SIG-M5 (cell line): ENCODE measurements around the gene SSNA1.

Source experiments
- DNase-seq: peaks from one replicate; lab custom pipeline; 2025; lab: John Stamatoyannopoulos, UW

The SSNA1 gene

DNA sequence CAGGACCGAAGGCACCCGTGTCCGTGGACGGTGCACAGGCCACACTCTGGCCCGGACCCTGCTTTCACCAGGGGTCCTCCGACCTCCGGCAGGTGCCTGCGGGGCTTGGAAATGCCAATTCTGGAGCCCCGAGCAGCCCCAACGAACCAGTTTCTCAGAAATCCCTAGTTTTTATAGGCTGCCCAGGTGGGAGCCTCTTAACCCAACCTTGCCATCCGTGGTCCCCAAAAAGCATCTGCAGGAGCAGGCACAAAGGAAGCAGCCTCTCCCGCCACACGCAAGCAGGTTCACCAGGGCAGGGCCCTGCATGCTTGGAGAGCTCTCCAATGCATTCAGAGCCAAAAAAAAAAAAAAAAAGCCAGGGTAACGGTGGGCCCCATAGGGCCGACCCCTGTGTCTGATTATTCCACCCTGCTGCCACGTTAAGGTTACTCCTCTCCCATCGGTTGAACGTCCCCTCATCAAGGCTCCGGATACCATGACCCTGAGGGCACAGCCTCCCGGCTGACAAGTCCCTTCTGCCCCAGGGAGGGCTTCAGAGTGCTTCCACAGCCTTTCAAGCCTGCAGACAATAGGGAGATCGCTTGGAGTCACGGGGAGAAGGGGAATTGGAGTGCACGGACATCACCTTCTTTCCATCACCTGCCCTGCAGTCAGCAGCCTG is 12.9 kb downstream of the SSNA1 start:
- DNase-seq, result no peak

DNA sequence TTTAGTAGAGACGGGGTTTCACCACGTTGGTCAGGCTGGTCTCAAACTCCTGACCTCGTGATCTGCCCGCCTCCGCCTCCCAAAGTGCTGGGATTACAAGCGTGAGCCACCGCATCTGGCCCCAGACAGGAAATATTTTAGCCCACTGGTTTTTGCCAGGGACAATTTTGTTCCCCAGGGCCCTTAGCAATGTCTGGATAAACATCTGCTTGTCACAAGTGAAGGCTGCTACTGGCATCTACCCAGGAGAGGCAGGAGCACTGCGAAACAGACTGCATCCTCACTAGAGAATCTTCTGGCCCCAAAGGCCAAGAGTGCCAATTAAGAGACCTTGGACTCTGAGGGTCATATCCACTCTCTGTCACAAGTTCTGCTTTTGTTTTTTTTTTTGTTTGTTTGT is 14.5 kb downstream of the SSNA1 start:
- no peak for DNase-seq

DNA sequence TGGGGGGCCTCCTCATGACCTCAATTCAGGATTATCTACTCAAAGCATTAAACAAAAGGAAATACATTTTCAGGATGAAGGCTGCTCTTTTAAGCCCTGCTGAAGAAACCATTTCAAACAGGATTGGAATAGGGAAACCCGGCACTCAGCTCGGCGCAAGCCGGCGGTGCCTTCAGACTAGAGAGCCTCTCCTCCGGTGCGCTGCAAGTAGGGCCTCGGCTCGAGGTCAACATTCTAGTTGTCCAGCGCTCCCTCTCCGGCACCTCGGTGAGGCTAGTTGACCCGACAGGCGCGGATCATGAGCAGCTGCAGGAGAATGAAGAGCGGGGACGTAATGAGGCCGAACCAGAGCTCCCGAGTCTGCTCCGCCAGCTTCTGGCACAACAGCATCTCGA is 16.3 kb downstream of the SSNA1 start:
- no peak for DNase-seq

DNA sequence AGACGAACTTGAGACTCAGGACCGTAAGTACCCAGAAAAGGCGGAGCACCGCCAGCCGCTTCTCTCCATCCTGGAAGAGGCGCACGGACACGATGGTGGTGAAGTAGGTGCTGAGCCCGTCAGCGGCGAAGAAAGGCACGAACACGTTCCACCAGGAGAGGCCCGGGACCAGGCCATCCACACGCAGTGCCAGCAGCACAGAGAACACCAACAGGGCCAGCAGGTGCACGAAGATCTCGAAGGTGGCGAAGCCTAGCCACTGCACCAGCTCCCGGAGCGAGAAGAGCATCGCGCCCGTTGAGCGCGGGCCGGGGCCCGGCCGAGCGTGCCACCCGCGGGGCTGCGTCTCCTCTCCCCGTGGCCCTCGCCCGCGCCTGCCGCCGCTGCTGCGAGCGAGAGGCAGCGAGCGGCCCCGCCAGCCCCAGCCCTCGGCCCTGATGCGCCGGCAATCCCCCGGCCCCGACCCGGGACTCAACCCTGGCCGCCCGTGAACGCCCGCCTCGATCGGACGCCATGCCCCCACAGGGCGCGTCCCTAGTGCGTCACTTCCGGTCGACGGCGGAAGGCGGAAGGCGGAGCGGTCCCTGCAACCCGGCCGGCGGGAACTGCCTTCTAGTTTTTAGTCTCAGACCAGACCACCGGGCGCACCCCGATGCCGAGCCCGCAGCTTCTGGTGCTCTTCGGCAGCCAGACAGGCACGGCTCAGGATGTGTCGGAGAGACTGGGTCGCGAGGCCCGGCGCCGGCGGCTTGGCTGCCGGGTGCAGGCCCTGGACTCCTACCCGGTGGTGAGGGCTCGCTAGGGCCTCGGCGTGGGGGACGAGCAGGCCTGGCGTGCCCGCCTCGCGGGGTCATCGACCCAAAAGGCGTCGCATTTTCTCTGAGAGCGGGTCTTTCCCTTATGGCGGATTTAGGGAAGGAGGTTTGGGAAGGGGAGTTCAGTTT is 16.9 kb downstream of the SSNA1 start, which contains the start of the genes NDOR1 and TMEM203:
Gene NDOR1, plus strand, starts transcription at position 575 of the 944 bp plus-strand sequence. Its CDS starts 78 bp downstream, at position 653.
Gene TMEM203, minus strand, starts transcription at position 523 of the 944 bp plus-strand sequence. Its CDS starts 234 bp downstream, at position 289.
- DNase-seq, result peak; percentile 19

DNA sequence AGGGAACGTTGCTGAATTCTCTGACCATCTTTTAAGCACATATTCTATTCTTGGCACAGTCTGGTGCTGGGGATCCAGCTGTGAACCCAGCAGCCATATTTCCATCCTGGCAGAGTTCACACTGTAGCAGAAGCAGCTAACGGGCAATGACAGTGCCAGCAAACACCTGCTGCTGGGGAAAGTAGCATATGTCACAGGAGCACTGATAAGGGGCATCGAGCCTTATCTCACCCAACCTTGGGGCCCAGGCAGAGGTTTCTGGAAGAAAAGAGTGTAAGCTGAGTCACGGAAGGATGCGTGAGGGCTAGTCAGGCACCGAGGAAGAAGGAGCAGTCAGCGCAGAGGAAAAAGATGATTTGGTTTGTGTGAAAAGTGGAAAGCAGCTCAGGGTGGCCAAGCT is 18.1 kb downstream of the SSNA1 start:
- no peak for DNase-seq

DNA sequence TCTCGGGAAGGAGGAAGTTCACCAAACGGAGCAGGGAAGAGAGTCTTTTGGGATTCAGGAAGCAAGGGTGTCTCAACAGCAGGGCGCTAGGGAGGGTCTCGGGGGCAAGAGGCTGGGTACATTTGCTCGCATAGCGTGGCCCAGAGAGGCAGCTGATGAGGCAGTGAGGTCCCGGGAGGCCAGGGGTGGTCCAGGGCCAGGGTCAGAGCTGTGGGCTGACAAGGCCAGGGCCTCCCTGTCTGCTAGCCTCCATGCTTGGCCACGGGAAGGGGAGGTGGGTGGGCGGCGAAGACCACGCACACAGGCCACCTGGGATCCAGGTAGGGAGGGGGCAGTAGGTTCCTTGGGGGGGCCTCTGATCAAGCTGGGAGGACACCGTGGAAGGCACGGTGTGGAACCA is 23.1 kb downstream of the SSNA1 start:
- no peak for DNase-seq

DNA sequence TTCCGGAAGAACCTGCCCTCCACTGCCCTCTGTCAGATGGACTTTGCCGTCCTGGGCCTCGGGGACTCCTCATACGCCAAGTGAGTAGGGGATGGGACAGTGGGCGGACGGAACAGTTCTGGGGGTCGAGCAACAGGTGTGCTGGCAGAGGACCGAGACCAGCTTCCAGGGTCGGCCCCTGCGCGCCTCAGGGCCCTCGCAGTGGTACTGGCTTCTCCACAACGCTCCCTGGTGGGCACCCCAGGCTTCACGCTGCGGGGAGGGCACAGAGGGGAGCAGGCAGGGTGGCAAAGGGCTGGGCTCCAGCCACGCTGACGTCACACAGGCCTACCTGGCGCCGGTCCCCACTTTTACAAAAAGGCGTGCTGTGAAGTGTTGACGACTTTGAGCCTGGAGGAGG is 24.0 kb downstream of the SSNA1 start:
- no peak for DNase-seq

DNA sequence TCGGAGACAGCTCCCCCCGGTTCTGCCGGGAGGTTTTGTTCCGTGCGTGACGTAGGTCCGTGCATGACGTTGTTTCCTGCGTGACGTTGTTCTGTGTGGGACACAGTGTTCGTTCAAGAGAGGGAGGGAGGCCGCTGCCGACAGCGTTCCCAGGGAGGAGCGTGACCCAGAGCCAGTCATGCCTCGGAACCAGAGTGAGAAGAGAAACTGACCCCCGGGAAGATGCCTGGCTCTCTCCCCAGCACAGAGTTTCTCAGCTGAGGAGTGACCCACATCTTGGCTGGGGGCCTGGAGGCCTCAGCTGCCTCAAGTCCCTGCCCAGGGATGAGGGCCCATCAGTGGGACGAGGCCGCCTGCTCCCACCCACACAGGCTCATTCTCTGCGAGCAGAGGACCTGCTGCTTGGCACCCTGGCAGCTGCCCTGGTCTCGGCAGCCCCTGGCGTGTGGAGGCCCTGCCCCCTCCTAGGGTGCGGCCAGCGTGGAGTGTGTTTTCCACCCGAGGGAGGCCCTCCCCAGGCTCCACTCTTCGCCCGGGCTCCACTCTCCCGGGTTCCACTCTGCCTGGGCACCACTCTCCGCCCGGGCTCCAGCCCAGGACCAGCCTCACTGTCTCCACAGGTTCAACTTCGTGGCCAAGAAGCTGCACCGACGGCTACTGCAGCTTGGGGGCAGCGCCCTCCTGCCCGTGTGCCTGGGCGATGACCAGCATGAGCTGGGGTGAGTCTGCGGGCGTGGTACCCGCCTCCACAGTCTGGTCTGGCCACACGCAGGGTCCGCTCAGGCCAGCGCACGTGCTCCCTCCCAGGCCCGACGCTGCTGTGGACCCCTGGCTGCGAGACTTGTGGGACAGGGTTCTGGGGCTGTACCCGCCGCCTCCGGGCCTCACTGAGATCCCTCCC is 24.9 kb downstream of the SSNA1 start:
- no peak for DNase-seq

DNA sequence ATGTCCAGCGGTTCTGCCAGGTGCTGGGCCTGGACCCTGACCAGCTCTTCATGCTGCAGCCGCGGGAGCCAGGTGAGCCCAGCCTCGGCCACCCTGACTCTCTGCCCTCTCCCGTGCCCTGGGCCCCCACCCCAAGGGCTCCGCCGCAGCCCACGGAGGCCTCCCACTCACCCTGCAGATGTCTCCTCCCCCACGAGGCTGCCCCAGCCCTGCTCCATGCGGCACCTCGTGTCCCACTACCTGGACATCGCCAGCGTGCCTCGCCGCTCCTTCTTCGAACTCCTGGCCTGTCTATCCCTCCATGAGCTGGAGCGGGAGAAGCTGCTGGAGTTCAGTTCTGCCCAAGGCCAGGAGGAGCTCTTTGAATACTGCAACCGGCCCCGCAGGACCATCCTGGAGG is 26.1 kb downstream of the SSNA1 start:
- no peak for DNase-seq

DNA sequence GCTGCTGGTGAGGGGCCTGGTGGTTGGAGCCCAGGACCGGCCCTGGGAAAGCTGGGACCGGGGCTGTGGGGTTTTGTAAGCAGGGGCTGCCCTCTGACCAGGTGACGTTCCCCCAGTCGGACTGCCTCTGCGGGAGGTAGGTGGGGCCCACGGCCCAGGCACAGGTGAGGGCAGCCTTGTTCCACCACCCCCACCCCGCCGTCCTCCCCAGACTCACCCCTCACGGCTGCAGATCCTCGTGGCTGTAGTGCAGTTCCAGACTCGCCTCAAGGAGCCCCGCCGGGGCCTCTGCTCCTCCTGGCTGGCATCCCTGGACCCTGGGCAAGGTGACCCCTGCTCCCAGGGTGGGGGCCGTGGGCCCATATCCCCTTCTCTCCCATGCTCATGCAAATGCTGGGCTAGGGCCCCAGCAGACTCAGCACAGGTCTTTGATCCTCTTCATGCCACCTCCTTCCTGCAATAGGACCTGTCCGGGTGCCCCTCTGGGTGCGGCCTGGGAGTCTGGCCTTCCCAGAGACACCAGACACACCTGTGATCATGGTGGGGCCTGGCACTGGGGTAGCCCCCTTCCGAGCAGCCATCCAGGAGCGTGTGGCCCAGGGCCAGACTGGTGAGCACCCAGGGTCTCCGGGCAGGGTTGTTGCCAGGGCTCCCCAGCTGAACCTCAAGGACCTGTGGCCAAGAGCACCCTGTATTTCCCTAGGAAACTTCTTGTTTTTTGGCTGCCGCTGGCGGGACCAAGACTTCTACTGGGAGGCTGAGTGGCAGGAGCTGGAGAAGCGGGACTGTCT is 26.9 kb downstream of the SSNA1 start:
- no peak for DNase-seq

DNA sequence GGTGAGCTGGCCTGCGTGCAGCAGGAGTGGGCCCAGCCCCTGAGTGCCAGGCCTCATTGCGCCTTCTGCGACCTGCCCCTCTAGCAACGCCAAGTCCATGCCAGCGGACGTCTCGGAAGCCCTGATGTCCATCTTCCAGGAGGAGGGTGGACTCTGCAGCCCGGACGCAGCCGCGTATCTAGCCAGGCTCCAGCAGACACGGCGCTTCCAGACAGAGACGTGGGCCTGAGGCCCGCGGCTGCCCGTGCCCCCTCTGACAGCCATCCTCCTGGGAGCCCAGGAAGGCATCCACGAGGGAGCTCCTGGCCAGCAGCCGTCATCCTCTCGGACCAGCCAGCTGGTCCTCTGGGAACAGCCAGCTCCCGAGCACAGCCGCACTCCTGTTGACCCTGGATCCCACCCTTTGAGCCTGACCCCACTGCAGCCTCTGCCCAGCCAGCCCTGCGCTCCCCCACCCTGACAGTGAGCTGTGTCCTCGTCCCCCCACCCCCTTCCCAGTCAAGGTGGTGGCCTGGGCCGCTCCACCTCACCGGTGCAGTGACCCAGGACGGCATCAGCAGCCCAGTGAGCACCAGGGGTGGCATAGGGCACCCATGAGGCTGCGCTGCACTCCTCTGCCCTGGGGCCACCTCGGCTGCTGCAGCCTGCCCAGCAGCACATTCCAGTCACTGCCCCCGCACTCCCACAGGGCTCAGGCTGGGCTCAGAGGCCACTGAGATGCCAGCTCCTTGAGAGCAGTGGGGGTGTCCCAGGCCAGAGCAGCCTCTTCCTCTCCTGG is 27.9 kb downstream of the SSNA1 start:
- no peak for DNase-seq

DNA sequence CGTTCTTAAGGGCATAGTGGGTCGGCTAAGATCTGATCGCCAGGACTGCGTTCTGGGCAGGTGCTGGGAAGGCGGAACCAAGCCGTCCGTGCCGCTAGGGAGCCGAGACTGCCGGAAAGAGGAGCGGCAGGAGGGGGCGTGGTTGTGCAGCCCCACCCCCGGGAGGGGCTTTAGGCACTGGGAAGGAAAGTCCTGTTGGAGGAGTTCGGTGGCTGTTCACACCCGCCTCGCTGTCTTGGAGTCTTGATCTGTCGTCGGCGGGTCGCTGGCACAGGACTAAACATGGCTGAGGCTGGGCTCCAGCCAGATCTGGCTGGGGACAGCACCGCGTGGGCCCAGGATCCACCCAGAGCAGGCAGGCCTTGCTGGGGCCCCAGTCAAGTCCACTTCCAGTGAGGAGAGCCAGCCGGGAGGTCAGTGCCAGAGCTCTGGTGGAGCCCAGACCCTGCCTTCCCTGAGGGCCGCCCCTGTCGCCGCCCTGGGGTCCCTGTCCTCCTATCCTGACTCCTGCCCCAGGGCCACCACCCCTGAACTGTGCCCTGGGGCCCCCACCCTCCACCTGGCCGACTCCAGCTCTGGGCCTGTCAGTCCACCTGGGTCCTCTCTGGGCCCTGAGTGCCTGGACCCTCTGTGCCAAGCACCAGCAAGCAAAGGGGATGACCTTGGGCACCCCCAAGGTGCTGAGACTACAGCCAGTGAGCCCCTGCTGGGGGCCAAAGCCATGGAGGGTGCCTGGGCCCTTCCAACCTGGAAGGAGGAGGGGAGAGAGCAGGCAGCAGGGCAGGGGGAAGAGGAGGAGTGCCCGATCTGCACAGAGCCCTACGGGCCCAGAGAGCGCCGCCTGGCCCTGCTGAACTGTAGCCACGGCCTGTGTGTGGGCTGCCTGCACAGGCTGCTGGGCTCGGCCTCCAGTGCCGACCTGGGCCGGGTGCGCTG is 29.1 kb downstream of the SSNA1 start:
- DNase-seq, result no peak

DNA sequence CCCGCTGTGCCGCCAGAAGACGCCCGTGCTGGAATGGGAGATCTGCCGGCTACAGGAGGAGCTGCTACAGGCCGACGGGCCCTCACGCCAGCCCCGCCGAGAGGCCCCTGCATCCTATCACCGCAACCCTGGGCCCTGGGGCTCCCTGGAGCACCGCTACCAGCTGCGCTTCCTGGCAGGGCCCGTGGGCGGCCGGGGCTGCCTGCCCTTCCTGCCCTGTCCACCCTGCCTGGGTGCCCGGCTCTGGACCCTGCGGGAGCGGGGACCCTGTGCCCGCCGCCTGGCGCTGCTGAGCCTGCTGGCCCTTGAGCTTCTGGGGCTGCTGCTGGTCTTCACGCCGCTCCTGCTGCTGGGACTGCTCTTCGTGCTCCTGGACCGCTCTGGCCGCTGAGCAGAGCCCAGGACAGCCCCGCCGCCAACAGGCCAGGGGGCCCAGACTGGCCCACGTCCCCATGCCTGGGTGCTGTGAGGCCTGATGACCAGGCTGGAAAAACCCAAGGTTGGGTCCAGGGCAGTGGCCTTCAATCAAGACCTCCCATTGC is 29.8 kb downstream of the SSNA1 start:
- no peak for DNase-seq

DNA sequence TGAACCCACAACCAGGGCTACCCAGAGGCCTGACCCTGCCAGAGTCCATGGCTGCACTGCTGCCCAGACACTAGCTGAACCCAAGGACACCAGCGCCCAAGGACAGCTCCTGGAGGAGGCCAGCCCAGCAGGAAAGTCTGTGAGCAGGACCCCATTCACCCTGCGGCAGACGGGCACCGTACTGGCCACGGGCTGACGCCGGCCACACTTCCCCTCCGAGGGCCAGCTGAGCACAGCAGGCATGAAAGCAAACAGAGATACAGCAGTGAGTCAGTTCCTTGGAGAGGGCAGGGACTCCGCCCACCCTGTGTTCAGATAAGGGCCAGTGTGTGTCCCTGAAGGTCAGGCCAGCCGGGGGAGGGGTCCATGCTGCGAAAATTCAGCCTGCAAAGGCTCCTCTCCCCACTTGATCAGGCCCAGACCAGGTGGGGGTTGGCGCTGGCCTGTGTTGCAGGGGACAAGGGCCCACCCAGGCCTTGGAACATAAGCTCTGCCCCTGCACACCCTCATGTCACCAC is 30.3 kb downstream of the SSNA1 start:
- DNase-seq, result no peak

DNA sequence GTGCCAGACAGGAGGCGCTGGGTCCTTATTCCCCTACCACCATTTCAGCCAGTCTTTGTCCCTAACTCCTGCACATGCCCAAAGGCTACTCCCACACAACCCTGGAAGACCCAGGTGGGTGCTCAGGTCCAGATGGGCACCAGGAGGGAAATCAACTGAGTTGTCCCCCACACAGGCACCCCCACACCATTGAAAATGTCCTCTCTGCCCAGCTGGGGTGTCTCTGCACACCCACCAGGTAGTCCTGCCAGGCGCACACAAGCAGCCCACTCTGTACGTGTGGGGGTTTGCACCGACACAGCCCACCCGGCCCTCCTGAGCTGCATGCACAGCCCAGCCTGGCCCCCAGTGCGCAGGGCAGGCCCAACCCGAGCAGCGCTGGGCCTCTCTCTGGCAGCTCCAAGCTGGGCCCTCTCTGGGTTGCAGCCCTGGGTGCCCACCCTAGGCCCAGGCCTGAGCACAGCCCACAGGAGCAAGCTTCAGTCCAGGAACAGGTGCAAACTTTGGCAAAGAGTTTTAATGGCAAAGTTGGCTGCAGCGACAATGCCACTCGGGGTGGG is 31.4 kb downstream of the SSNA1 start:
- no peak for DNase-seq

DNA sequence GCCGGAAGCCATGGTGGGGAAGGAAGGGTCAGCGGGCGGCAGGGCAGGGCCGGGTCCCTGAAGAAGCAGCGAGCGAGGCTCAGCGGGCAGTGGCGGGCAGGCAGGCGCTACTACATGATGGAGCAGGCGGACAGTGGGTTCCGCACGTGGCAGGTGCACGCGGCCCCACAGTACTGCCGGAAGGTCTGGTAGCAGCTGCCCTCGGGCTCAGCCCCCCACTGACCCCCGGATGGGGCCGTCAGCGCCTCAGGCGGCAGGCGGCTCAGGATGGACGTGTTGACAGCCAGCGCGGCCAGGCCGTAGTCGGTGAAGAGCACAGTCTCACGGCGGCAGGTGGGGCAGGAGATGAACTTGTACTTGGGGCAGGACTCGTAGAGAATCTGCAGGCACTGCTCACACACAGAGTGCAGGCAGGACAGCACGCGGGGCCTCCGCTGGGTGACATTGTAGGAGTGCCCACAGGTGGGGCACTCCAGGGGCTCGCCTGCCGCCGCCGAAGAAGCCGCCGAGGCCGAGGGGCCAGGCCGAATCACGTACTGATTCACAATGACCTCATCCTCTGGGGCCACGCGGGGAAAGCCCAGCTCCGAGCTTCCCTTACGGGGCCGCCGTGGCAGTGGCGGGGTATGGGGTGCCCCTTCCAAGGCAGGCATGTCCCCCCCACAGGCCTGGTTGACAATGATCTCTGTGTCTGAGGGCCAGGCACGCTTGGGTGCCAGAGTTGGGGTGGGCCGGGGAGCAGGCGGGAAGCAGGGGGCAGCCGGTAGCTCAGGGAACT is 32.0 kb downstream of the SSNA1 start:
- DNase-seq, result no peak

DNA sequence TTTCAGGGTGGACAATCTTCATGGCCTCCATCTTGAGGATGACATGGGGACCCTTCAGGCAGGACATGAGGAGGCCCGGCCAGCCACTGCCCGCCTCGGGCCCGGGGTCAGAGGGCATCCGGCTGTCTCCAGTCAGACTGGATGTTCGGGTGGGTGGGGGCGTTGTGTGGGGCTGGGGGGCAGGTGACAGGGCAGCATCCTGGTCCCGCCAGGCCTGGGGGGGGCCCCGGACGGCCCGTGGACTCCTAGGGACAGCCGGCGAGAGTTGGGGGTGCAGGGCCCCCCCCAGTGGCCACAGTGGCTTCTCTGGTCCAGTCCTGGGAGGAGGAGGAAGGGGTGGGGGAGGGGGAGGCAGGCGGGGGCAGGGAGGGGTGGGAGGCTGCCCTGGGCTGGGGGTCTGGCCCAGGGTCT is 32.6 kb downstream of the SSNA1 start:
- DNase-seq, result no peak
